ENCODE data around the gene SEMA3C.

GRCh38 chr7:80837345-80837744, 81.5 kb downstream of the SEMA3C start:
- TF ChIP-seq POLR2AphosphoS5 (IDR thresholded peaks at IDR 0.05; ENCODE audit: low read depth, low read length): no peak
- no peak for TF ChIP-seq POLR2A (IDR thresholded peaks at IDR 0.05; ENCODE audit: low read depth, low read length)
- no peak for TF ChIP-seq SPI1 (IDR thresholded peaks at IDR 0.05; ENCODE audit: low read depth, low read length)
